Measurements from ENCODE around the gene GNB1.

GNB1 gene

DNA sequence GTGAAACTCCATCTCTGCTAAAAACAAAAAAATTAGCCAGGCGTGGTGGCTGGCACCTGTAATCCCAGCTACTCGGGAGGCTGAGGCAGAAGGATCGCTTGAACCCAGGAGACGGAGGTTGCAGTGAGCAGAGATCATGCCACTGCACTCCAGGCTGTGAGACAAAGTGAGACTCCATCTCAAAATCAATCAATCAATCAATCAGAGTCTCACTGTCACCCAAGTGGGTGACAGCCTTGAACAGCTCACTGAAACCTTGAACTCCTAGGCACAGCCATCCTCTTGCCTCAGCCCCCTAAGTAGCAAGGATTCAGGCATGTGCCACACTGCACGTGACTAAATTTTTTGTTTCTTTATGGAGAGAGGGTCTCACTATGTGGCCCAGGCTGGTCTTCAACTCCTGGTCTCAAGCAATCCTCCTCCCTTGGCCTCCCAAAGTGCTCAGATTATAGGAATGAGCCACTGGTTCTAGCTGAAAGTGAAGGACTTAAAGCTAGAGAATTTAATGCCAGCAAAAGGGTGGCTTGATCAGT is 44.4 kb downstream of the GNB1 start:
- no peaks in the 10 kb centered on the region for H3K27me3 ChIP-seq (ENCODE audit: insufficient read depth, low read length)
- H2AFZ ChIP-seq (ENCODE audit: low read depth, low read length): no peak overlapping the region
- peaks cover 17% of the 10 kb centered on the region for H3K4me1 ChIP-seq (ENCODE audit: insufficient read depth, low read length)
- no peaks in the 10 kb centered on the region for H3K9me3 ChIP-seq (ENCODE audit: low read length)
- no peak overlapping the region for H3K4me3 ChIP-seq (ENCODE audit: low read length)
- H3K36me3 ChIP-seq (ENCODE audit: insufficient read depth, low read length): peaks cover 18% of the 10 kb centered on the region

DNA sequence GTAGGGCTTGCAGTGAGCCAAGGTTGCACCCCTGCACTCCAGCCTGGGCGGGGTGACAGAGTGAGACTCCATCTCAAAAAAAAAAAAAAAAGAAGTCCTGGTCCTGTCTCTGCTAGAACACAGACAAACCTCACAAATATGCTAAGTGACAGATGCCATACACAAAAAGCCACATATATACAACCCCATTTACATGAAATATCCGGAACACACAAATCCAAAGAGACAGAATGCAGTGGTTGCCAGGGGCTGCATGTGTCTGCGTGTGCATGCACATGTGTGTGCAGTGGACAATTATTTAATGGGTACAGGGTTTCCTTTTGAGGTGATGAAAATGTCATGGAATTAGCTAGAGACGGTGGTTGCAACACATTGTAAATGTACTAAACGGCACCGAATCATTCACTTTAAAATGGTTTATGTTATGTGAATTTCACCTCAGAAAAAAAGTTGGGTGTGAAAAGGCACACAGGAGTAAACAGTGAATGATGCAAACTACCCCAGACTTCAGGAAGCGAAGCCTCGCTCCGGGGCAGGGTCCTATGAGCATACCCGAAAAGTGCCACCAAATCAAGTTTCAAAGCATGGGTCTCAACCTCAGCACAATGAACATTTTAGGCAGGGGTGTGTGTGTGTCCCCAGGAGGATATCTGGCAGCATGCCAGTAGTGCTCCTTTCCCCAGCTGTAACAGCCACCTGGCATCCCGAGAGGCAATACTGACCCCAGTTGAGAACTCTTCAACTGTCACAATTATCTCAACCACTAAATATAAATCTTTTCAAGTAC is 48.3 kb downstream of the GNB1 start:
- H3K4me1 ChIP-seq (ENCODE audit: insufficient read depth, low read length): peaks cover 4% of the 10 kb centered on the region
- H3K36me3 ChIP-seq (ENCODE audit: insufficient read depth, low read length): peaks cover 29% of the 10 kb centered on the region
- H3K27me3 ChIP-seq (ENCODE audit: insufficient read depth, low read length): no peaks in the 10 kb centered on the region
- H2AFZ ChIP-seq (ENCODE audit: low read depth, low read length): no peak overlapping the region
- H3K9me3 ChIP-seq (ENCODE audit: low read length): peaks cover 2% of the 10 kb centered on the region
- H3K4me3 ChIP-seq (ENCODE audit: low read length): no peak overlapping the region

DNA sequence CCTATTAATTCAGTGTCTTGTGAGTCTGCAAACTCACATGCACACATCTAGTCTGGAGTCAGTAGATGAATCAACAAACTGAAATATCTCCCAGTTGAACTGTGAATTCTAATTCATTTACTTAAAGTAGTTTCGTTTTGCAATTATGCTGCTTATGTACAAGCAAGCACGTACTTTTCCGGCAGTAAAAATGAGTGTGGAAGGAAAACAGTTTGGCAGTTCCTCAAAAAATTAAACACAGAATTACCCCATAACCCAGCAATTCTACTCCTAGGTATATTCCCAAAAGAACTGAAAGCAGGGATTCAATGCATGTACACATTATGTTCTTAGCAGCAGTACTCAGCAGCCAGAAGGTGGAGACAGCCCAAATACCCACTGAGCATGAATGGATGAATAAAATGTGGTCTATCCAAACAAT is 49.3 kb downstream of the GNB1 start:
- Histone ChIP-seq H3K9me3 (ENCODE audit: low read length) (peaks cover 2% of the 10 kb centered on the region), H3K36me3 (ENCODE audit: insufficient read depth, low read length) (peaks cover 25% of the 10 kb centered on the region), H3K27me3 (ENCODE audit: insufficient read depth, low read length) (no peaks in the 10 kb centered on the region), H3K4me1 (ENCODE audit: insufficient read depth, low read length) (peaks cover 4% of the 10 kb centered on the region), H2AFZ (ENCODE audit: low read depth, low read length) (no peak overlapping the region), H3K4me3 (ENCODE audit: low read length) (no peak overlapping the region)

DNA sequence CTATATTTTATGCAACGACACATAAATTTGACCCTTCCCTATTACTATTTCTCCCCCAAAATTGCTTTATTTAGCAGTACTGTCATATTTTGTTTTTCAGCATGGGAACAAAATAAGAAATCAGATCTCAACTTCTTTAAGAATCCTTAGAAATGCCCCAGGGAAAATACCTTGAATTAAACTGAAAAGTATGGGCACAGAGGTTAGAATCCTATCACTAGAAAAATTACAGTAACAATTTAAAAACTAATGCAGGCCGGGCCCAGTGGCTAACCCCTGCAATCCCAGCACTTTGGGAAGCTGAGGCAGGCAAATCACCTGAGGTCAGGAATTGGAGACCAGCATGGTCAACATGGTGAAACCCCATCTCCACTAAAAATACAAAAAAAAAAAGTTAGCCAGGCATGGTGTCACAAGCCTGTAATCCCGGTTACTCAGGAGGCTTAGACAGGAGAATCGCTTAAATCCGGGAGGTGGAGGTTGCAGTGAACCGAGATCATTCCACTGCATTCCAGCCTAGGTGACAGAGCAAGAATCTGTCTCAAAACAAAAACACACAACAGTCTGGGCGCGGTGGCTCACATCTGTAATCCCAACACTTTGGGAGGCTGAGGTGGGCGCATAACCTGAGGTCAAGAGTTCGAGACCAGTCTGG is 51.4 kb downstream of the GNB1 start:
- no peaks in the 10 kb centered on the region for H3K27me3 ChIP-seq (ENCODE audit: insufficient read depth, low read length)
- peaks cover 36% of the 10 kb centered on the region for H3K36me3 ChIP-seq (ENCODE audit: insufficient read depth, low read length)
- H3K4me3 ChIP-seq (ENCODE audit: low read length): no peak overlapping the region
- H3K4me1 ChIP-seq (ENCODE audit: insufficient read depth, low read length): peaks cover 8% of the 10 kb centered on the region
- H2AFZ ChIP-seq (ENCODE audit: low read depth, low read length): no peak overlapping the region
- H3K9me3 ChIP-seq (ENCODE audit: low read length): peaks cover 2% of the 10 kb centered on the region

DNA sequence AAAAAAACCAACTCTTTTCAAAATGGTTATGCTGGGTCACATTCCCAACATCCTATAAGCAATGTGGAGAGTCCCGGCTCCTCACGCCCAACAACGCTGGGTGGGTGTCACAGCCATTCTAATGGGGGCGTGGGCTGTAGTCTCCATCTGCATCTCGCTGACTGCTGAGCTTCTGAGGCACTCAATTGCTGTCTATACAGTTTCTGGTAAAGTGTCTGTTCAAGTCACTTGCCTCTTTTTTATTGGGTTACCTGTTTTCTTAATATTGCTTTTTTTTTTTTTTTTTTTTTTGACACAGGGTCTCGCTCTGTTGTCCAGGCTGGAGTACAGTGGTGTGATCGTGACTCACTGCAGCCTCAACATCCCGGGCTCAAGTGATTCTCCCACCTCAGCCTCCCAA is 54.8 kb downstream of the GNB1 start:
- peaks cover 55% of the 10 kb centered on the region for H3K36me3 ChIP-seq (ENCODE audit: insufficient read depth, low read length)
- no peak overlapping the region for H3K4me3 ChIP-seq (ENCODE audit: low read length)
- H3K9me3 ChIP-seq (ENCODE audit: low read length): peaks cover 2% of the 10 kb centered on the region
- no peaks in the 10 kb centered on the region for H3K27me3 ChIP-seq (ENCODE audit: insufficient read depth, low read length)
- peaks cover 20% of the 10 kb centered on the region for H3K4me1 ChIP-seq (ENCODE audit: insufficient read depth, low read length)
- H2AFZ ChIP-seq (ENCODE audit: low read depth, low read length): no peak overlapping the region

DNA sequence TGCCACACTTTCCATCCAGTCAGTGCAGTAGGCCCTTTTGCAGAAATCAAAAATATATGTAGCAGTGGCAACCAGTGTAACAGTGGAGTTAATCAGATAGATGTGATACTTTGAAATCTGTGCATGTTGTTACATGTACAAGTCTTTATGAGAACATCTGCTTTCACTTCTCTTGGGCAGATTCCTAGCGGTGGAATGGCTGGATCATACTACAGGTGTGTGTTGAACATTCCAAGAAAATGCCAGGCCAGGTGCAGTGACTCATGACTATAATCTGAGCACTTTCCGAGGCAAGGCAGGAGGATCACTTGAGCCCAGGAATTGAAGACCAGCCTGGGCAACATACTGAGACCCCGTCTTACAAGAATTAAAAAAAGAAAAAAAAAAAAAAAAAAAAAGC is 55.3 kb downstream of the GNB1 start:
- Histone ChIP-seq H3K27me3 (ENCODE audit: insufficient read depth, low read length) (no peaks in the 10 kb centered on the region), H2AFZ (ENCODE audit: low read depth, low read length) (no peak overlapping the region), H3K36me3 (ENCODE audit: insufficient read depth, low read length) (peaks cover 56% of the 10 kb centered on the region), H3K4me3 (ENCODE audit: low read length) (no peak overlapping the region), H3K9me3 (ENCODE audit: low read length) (peaks cover 2% of the 10 kb centered on the region), H3K4me1 (ENCODE audit: insufficient read depth, low read length) (peaks cover 20% of the 10 kb centered on the region)

DNA sequence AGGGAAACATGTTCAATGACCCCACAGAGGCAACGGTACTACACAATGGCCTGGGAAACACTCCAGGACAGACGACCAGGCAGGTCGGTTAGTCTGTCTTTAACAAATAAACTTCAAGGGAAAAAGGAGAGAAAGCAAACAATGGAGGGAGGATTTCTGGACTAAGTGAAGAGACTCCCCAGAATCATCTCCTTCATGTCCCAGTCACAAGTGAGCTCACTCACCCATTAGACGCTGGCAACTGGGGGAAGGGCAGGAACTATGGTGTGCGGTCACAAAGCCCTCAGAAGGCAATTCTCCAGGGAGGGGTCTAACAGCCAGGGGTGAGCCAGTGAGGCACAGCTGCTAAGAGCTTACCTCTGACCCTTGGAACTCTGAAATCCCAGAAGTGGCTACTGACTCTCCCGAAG is 57.0 kb downstream of the GNB1 start:
- peaks cover 20% of the 10 kb centered on the region for H3K4me1 ChIP-seq (ENCODE audit: insufficient read depth, low read length)
- no peaks in the 10 kb centered on the region for H3K27me3 ChIP-seq (ENCODE audit: insufficient read depth, low read length)
- H2AFZ ChIP-seq (ENCODE audit: low read depth, low read length): no peak overlapping the region
- H3K4me3 ChIP-seq (ENCODE audit: low read length): no peak overlapping the region
- peaks cover 51% of the 10 kb centered on the region for H3K36me3 ChIP-seq (ENCODE audit: insufficient read depth, low read length)
- peaks cover 2% of the 10 kb centered on the region for H3K9me3 ChIP-seq (ENCODE audit: low read length)

DNA sequence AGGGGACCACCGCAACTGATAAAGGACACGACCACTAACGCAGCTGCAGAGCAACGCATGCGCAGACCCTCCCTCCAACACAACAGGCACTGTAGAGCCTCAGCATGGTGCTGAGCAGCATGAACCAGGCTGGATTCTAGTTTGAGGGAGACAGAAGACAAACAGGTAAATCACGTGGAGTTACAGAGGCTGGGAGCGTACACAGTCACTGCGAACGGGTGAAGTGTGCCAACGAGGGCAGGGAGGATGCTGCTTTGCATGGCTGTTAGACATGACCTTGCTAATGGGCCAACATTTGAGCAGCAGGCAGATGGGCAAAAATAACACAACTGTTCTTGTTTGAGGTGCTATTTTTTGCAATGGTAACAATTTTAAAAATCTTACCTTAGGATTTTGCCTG is 57.4 kb downstream of the GNB1 start:
- Histone ChIP-seq H3K36me3 (ENCODE audit: insufficient read depth, low read length) (peaks cover 46% of the 10 kb centered on the region), H3K27me3 (ENCODE audit: insufficient read depth, low read length) (no peaks in the 10 kb centered on the region), H2AFZ (ENCODE audit: low read depth, low read length) (no peak overlapping the region), H3K4me1 (ENCODE audit: insufficient read depth, low read length) (peaks cover 20% of the 10 kb centered on the region), H3K9me3 (ENCODE audit: low read length) (peaks cover 2% of the 10 kb centered on the region), H3K4me3 (ENCODE audit: low read length) (no peak overlapping the region)

DNA sequence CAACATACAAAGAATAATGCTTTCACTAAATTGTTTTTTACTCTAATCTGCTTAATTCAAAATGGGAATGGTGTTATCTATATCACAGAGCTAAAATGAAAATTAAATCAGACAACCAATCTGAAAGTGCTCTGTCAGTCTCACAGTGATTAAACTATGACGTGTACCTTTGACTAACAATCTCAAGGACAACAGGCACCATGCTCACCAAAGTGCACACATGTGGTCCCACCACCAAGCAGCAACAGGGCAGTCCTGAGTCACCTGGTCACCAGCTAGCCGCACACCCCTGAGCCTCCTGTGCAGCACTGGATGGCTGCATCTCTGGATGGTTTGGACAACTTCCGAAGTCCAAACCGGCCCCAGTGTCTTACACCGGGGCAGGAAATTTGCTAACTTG is 58.1 kb downstream of the GNB1 start:
- Histone ChIP-seq H3K36me3 (ENCODE audit: insufficient read depth, low read length) (peaks cover 44% of the 10 kb centered on the region), H3K4me1 (ENCODE audit: insufficient read depth, low read length) (peaks cover 20% of the 10 kb centered on the region), H3K9me3 (ENCODE audit: low read length) (peaks cover 2% of the 10 kb centered on the region), H2AFZ (ENCODE audit: low read depth, low read length) (no peak overlapping the region), H3K27me3 (ENCODE audit: insufficient read depth, low read length) (no peaks in the 10 kb centered on the region), H3K4me3 (ENCODE audit: low read length) (no peak overlapping the region)

DNA sequence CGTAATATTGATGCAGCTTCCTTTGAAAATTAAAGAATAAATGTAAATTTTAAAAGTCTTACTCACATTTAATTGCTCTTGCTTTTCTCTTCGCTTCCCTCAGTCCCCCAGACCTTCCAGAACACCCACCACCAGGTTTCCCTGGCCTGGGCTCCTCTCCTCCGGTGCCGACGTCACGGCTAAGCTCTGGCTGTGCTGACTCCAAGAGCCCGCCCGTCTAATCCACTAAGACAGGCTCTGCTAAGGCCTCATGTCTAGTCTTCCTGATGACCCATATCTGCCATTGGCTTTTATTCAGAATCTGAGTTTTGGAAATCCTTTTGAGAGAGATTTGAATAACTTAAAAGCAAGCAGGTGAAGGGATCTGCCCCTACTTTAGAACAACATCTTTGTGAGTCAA is 58.7 kb downstream of the GNB1 start:
- peaks cover 46% of the 10 kb centered on the region for H3K36me3 ChIP-seq (ENCODE audit: insufficient read depth, low read length)

DNA sequence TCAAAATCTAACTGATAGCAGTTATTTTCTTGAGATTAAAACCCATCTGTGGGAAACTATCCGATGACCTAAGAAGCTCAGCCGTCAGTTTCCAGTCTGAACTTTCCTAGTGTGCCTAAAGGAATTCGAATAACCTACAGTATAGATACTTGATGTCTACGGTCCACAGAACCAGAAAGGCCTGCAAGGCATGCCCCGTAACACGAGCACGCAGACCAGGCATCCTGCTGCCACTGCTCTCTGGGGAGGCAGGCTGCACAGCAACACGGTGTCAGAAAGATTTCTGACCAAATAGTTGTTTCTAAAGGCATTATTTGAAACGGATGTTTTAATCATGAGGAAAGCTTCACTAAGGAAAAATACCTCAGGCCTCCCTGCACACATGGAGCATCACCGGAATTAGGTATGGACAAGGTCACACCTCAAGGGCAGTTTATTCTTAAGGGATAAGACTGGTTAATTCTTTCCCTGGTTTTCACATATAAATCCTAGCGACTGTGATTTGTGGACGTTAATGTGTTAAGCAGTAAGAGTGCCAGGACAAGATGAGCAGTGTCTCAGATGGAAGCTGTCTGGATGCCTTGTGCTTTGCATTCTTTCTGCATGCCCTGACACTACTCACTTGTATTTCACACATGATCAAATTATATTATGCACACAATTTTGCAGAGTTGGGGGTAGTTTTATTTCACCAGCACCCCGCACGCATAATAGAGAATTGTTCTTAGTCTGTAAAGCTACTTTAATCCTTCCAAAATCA is 63.6 kb downstream of the GNB1 start:
- H3K4me3 ChIP-seq (ENCODE audit: low read length): no peak overlapping the region
- no peaks in the 10 kb centered on the region for H3K9me3 ChIP-seq (ENCODE audit: low read length)
- H3K27me3 ChIP-seq (ENCODE audit: insufficient read depth, low read length): no peaks in the 10 kb centered on the region
- H3K36me3 ChIP-seq (ENCODE audit: insufficient read depth, low read length): peaks cover 38% of the 10 kb centered on the region
- H2AFZ ChIP-seq (ENCODE audit: low read depth, low read length): no peak overlapping the region
- H3K4me1 ChIP-seq (ENCODE audit: insufficient read depth, low read length): peaks cover 11% of the 10 kb centered on the region

More for the DNA sequence above, 58.7 kb downstream of the GNB1 start:
- Histone ChIP-seq H3K4me3 (ENCODE audit: low read length) (no peak overlapping the region), H2AFZ (ENCODE audit: low read depth, low read length) (no peak overlapping the region), H3K4me1 (ENCODE audit: insufficient read depth, low read length) (peaks cover 26% of the 10 kb centered on the region), H3K9me3 (ENCODE audit: low read length) (no peaks in the 10 kb centered on the region), H3K27me3 (ENCODE audit: insufficient read depth, low read length) (no peaks in the 10 kb centered on the region)

DNA sequence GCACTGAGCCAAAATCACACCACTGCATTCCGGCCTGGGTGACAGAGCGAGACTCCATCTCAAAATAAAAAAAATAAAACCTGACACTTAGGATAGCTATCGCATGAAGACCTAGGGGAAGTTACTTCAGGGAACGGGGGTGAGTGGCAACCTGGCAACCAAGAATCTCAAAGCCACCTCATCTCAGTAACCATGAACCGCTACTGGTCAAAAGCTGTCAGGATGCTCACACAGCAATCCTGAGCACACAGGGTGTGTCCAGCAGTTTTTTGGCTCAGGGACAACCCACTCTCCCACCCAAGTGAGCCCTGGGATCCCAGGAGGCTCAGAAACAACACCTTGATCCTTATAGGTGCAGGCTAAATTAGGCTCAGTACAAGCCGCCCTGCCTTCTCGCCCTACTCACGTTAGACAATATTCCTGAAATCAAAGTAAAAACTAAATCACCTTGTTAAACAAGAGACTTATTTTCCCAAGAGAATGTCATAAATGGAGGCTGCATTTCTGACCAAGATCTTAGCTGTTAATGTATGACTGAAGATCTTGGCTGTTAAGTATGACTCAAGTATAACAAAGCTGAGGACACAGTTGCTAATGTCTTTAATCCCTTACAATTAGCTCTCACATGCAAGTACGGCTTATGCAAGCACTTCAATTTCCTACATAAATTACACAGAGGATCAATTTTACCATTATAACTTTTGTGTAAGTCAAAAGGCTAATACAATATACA is 64.4 kb downstream of the GNB1 start:
- no peak overlapping the region for H2AFZ ChIP-seq (ENCODE audit: low read depth, low read length)
- peaks cover 41% of the 10 kb centered on the region for H3K36me3 ChIP-seq (ENCODE audit: insufficient read depth, low read length)
- H3K9me3 ChIP-seq (ENCODE audit: low read length): no peaks in the 10 kb centered on the region
- peaks cover 11% of the 10 kb centered on the region for H3K4me1 ChIP-seq (ENCODE audit: insufficient read depth, low read length)
- no peak overlapping the region for H3K4me3 ChIP-seq (ENCODE audit: low read length)
- H3K27me3 ChIP-seq (ENCODE audit: insufficient read depth, low read length): no peaks in the 10 kb centered on the region
